22Rv1 (cell line): ENCODE data around the gene RPL31.

Source experiments
- H3K27ac ChIP-seq: fragments of 450-650 bp; 2 replicates; pipeline ENCODE4 v1.5.1; 2017
- ZFX ChIP-seq: fragments of 450-650 bp; IDR thresholded peaks from 2 replicates; pipeline ENCODE4 v1.6.1; 2017; ENCODE audit warnings: antibody characterized with exemption, borderline replicate concordance
- TF ChIP-seq, protein P1 (sequence below): fragments of 450-650 bp; IDR thresholded peaks from 2 replicates; pipeline ENCODE4 v1.5.1; 2017; ENCODE audit warnings: mild to moderate bottlenecking

Gene RPL31

DNA sequence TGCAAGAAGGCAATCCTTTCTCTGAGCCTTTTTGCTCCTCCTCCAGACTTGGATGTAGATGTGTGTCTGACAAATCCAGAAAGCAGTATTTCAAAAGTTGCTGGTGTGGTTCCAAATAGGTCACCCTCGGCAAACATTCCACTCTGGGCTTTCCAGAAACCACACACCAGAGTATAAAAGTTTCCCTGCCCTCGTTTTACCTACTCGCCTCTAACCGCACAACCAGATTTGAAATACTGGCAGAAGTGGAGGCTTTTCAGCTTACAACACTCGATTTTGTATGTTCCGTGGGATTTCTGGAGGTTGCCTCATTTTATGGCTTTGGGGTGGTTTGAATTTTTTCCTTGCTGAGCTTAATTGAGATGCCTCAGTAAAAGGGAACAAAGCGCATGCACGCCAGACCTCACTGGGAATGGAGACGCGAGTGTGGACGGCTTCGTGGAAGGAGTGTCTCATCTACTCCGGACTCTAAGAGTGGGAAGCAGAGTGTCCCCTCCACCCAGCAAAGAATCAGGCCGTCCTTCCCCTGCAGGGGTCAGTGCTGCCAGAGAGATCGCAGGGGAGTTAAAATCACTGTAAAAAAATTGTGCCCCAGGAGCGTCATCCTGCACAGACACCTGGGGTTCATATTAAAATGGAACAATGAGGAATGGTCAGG is 44.0 kb upstream of the RPL31 start:
- no peak overlapping the region for H3K27ac ChIP-seq
- TF ChIP-seq ZFX, result no peak

DNA sequence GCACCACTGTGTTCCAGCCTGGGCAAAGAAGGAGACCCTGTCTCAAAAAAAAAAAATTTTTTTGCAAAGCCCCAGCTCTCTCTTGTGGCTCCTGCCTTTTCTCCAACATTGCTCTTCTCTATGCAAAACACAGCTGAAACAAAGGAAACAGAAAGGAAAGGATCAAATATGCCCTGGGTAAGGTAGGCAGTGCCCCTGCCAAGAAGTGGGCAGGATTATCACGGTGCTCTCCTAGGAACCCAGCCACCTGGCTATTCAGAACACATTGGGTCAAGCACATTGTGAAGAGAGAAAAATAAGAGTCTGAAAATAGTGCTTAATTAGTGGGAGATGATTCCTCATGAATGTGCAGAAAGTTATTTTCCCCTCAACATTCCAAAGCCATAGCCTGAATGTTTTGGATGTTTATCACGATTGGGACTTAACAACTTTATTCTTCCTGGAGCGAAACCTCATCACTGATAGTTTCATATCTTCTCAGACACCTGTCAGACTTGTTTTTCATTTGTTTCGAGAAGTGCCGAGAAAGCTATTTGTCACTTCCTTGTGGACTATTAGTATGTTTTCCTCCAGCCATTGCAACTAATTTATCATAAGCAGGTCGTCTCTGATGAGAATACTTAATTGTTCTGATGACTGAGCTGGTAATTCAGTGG is 42.7 kb upstream of the RPL31 start:
- no peak overlapping the region for H3K27ac ChIP-seq
- TF ChIP-seq, protein P1, sequence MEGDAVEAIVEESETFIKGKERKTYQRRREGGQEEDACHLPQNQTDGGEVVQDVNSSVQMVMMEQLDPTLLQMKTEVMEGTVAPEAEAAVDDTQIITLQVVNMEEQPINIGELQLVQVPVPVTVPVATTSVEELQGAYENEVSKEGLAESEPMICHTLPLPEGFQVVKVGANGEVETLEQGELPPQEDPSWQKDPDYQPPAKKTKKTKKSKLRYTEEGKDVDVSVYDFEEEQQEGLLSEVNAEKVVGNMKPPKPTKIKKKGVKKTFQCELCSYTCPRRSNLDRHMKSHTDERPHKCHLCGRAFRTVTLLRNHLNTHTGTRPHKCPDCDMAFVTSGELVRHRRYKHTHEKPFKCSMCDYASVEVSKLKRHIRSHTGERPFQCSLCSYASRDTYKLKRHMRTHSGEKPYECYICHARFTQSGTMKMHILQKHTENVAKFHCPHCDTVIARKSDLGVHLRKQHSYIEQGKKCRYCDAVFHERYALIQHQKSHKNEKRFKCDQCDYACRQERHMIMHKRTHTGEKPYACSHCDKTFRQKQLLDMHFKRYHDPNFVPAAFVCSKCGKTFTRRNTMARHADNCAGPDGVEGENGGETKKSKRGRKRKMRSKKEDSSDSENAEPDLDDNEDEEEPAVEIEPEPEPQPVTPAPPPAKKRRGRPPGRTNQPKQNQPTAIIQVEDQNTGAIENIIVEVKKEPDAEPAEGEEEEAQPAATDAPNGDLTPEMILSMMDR, result no peak
- TF ChIP-seq ZFX, result no peak

DNA sequence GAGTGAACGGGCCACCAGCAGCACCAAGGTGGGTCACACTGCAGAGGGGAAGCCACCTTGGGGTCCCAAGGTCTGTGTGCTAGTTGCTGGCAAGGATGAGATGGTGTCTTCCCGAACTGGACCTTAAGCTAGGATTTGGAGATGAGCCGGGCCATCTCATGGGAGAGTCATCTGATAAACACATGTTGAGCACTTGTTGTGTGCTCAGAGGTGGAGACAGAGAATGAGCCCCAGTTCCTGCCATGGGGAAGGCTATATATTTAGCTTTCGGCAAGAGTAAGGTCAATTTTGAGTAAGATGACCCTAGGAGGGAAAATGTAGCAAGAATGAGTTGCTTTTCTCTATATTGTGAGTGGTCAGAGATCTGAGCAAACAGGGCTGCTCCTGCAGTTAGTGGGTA is 41.4 kb upstream of the RPL31 start:
- H3K27ac ChIP-seq, result no peak overlapping the region
- TF ChIP-seq, protein P1, result no peak
- no peak for TF ChIP-seq ZFX

DNA sequence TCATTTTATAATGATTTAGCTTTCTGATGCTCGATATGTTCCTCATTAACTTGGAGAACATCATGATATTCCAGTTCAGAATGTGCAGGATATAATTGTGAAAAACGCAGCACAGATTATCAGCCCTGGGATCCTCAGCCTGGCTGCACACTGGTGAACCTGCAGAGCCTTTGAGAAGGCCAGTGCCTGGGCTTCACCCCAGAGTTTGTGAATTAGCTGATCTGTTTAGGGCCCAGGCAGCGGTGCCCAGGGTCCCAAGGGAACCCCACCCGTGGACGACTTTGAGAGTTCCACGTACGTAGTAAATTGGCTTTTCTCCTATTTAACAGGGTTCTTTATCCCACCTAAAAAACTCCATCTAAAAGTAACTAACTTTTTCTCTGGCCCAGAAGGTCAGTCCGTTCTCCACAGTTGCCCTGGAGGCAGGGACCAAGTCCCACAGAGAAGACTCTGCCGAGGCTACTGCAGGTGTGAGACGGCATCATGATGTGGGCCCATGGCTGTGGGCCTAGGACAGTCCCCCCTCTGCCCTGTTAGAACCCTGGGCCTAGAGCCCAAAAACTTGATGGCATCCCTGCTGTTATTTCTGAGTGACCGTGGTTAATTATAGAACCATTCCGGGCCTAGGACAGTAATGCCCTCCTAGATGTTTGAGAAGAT is 39.6 kb upstream of the RPL31 start:
- no peak for TF ChIP-seq ZFX
- TF ChIP-seq, protein P1, result no peak
- H3K27ac ChIP-seq, result no peak overlapping the region

DNA sequence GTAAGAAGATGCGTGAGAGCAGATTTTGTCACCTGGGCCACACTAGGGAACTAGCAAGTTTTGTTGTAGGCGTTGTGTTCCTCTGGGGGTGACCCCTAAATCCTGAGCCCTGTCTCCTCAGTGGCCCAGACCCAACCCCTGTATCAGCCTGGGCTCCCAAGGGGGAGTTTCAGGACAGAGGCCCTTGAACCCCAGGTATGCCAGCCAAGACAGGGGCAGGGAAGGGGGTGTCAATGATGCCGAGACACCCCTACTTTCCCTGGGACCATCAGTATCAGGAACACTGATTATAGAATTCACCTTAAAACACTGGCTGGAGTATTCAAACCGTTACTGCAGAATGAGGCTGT is 39.1 kb upstream of the RPL31 start:
- TF ChIP-seq ZFX, result no peak
- TF ChIP-seq, protein P1, result no peak
- H3K27ac ChIP-seq, result no peak overlapping the region

DNA sequence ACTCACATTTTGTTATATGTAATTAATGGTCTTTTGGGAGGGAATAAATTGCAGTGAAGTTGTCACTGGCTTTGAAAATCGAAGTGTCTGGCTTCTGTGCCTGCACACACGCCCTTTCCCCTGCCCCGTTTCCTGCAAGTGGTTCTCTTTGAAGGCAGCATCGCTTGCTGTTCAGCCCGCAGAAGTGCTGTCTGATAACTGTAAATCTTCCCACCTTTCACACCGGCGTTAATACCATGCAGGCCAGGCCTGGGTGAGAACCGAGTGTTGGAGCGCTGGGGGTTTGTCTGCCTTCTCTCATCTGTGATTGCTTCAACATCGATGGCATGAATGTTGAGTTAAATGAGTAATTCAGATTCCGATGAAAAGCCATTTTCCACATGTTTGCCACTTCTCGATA is 37.9 kb upstream of the RPL31 start:
- TF ChIP-seq, protein P1, result no peak
- no peak for TF ChIP-seq ZFX
- H3K27ac ChIP-seq, result no peak overlapping the region

DNA sequence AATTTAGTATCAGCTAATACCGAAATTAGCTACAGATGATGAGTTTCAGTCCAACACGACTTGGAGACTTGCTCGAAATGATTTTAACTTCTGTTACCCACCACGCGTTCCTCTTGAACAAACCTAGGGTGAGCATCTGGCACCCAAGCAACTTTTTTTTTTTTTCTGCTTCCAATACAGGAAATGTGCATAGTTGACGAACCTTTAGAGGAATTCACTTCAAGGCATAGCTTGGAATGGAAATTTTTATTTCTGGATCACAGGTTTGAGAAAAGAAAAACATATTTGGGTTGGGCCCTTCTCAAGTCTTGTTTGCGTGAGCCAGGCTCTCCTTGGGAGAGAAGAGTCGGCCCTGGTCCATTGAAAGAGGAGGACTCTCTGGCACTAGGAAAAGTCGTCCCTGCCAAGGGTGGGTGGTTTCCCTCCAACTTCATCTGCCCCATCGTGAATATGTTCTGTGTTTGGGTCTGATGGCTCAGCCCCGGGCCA is 37.4 kb upstream of the RPL31 start:
- no peak for TF ChIP-seq ZFX
- TF ChIP-seq, protein P1, result no peak
- no peak overlapping the region for H3K27ac ChIP-seq
